ENCODE results near the gene TRAF3.
"Not testable (repeated sequence)": the region's sequence is repeated elsewhere in the genome, so short reads cannot be mapped to it uniquely, and the experiment has no call there.

Gene TRAF3

GRCh38 chr14:102911541-102911951 lies 134.3 kb downstream of the TRAF3 start:
- DNase-seq: no peak

GRCh38 chr14:102911991-102912761 lies 134.9 kb downstream of the TRAF3 start:
- DNase-seq: no peak

- DNase-seq: no peak
Observed at GRCh38 chr14:102913341-102914211, 136.3 kb downstream of the TRAF3 start.

- no peak for DNase-seq
Observed at GRCh38 chr14:102914474-102915291, 137.4 kb downstream of the TRAF3 start.

DNA sequence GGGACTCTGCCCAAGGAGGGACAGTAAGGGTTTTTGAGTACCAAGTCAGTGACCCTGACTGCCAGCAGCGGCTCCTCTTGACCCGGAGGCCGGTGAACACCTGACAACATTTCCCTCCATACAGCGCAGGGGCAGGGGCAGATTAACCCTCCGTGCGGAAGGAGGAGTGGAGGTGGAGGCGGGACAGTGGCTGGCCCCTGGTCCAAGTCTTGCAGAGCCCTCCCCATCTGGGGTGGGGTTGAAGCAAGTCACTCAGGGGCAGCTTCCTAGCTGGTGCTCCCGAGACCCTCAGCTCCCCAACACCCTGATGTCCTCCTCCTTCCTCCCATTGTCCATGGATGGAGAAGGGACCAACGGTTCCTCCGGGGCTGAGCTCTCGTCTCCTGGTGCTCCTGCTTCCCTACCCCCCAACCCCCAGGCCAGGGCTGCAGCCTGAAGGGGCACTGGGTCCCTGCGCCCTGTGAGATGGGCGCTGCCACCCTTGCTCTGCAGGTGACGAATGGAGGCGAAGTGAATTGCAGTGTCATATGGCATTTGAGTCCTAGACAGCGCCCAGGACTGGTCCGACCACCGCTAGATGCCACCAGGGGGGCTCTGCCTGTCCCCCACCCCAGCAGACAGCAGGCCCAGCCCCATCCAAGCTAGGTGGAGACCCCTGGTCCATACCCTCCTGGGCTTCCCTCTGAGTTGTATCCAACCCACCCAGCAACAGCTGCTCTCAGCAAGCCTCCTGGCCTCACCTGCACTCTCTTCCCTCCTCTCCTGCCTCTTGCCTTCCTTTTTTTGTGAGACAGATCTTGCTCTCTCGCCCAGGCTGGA lies 138.3 kb downstream of the TRAF3 start:
- DNase-seq: no peak

DNA sequence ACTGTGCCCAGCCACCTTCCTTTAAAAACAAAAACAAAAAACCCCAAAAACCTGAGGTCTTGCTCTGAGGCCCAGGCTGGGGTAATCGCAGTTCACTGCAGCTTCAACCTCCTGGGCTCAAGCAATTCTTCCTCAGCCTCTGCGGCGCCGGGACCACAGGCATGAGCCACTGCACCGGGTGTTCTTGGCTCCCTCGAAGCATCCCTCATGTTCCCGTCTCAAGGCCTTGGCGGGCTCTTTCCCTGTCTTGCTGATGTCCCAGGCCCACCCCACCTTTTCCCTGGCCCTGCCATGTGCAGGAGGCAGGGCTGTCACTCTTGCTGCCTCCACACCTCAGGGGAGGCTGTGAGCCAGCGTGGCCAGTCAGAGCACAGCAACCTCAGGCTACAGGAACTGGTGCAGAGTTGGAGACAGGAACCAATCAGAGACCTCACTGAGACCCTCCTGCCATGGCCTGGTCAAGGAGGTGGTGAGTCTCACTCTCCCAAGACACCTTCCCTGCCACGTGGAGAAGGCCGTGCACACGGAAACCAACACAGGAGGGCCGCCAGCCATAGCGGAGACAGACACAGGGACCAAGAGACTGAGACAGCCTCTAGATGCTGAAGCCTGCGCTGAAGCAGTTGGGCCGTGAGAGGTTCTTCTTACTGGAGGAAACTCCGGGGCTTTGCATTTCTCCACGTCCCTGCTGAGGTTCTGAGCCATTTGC lies 139.3 kb downstream of the TRAF3 start:
- DNase-seq: no peak

DNA sequence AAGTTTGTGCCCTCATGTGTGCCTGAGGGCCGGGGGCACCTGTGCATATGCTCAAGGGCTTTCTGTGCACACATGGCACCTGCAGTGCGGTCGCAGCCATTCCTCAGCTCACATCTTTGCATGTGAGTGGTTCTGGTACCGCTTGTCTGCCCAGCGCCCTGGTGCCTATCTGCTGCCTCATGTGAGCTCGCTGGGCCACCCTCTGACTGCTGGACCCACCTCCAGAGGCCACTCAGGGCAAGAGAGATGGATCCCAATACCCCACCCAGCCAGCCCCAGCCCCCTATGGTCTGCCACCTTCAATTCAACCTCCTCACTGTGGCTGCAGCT lies 139.8 kb downstream of the TRAF3 start:
- no peak for DNase-seq

DNA sequence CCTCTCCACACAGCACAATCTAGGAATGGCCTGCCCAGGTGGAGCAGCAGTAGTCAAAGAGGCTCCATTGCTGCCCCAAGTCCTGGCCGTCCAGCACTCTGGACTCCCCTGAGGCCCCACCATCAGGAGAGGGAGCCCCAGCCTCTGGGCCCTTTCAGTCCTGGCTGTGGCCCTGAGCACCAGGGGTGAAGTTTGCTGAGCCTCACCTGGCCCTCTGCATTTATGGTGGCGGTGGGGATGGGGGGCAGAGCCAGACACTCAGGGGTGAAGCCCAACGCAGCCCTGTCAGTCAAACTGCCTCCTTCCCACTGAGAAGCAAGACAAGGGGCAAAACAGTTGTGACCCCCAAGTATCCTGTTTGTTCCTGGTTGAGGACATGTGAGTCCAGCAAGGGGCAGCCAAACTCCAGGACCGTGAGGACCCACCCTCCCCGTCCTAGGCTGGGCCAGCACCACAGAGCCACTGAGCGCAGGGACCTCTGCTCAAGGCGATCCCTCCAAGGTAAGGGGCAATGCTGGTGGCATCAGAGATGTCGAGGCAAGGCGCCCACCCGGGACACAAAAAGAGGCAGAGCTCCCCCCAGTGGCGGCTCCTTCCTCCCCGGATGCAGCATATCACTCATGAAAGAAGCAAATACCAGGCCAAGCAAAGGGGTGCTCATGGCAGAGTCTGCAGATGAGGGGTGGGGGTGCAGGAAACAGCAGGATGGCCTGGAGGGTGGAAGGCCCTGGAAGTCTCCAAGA lies 140.4 kb downstream of the TRAF3 start:
- peak; percentile 35 for DNase-seq

DNA sequence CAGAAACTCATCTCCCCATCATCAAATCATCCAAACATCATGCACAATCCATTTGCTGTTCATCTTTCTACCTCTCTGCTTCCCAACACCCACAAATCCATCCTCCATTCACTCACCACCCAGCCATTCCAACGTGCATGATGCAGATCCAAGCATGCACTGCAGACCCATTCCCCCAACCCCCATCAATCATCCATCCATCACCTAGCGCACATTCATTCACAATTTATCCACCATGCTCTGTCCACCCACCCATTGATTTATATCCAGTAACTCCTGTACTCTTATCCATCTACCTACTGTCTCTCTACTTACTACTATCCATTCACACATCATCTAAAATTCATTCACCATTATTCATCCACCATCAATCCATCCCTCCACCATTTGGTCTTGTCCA lies 141.2 kb downstream of the TRAF3 start:
- no peak for DNase-seq

DNA sequence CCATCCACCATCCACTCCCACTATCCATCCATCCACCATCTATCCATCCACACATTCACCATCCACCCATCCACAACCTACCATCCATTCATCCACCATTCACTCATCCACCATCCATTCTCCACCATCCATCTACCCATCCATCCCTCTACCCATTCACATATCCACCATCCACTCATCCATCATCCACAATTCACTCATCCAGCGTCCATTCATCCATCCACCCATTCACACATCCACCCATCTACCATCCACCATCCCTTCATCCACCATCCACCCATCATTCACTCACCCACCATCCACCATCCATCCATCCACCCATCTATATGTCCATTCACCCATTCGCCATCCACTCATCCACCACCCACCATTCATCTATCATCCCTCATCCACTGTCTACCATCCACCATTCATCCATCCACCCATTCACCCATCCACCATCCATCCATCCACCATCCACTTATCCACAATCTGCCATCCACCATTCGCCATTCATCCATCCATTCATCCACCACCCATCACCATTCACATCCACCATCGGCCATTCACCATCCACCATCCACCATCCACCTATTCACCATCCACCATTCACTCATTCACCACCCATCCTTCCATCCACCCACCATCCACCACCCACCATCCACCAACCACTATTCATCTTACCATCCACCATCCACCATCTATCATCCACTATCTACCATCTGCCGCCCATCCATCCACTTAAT lies 143.2 kb downstream of the TRAF3 start:
- no peak for DNase-seq

DNA sequence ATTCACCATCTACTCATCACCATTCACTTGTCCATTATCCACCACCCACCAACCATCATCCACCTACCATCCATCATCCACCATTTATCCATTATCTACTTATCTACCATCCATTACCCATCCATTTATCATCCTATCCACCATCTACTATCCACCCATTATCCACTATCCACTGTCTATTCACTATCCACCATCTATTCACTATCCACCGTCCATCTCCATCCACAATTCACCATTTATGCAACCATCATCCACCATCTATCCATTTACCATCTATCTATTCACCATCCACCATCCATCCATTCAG lies 143.7 kb downstream of the TRAF3 start:
- DNase-seq: no peak

- no peak for DNase-seq
Observed at GRCh38 chr14:102922490-102923200, 145.4 kb downstream of the TRAF3 start, which contains the start of gene AMN. AMN (plus strand) TSS chr14:102922663; CDS start chr14:102922689, 26 bp downstream.

DNA sequence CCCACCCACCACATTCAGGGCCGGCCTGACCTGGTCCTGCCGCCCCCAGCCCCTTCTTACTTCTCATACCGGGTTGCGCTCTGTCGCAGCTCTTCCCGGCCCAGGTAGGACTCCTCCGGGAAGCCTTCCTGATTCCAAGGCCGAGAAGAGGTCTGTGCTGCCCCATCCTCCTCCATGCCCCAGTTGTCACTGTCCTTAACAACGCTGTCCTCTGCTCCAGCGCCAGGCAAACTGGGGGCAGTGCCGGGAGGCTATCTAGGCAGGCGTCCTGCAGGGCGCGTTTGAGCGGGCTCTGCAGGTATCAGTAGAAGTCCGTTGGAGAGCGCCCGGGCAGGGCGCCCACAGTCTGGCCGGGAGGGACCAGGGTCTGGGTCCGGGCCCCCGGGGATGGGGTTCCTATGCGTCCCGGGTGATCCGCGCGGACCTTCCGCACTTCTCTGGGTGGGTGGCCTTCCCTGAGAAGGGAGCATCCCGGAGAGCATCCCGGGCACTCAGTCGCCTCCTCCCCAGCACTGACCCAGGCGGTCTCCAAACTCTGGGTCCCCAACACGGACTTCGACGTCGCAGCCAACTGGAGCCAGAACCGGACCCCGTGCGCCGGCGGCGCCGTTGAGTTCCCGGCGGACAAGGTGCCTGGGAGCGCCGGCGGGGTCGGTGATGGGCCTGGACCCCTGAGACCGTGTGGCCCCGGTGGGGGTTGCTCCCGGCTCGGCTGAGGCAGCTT lies 146.1 kb downstream of the TRAF3 start:
- DNase-seq: no peak

GRCh38 chr14:102923925-102924486 lies 146.8 kb downstream of the TRAF3 start:
- no peak for DNase-seq

DNA sequence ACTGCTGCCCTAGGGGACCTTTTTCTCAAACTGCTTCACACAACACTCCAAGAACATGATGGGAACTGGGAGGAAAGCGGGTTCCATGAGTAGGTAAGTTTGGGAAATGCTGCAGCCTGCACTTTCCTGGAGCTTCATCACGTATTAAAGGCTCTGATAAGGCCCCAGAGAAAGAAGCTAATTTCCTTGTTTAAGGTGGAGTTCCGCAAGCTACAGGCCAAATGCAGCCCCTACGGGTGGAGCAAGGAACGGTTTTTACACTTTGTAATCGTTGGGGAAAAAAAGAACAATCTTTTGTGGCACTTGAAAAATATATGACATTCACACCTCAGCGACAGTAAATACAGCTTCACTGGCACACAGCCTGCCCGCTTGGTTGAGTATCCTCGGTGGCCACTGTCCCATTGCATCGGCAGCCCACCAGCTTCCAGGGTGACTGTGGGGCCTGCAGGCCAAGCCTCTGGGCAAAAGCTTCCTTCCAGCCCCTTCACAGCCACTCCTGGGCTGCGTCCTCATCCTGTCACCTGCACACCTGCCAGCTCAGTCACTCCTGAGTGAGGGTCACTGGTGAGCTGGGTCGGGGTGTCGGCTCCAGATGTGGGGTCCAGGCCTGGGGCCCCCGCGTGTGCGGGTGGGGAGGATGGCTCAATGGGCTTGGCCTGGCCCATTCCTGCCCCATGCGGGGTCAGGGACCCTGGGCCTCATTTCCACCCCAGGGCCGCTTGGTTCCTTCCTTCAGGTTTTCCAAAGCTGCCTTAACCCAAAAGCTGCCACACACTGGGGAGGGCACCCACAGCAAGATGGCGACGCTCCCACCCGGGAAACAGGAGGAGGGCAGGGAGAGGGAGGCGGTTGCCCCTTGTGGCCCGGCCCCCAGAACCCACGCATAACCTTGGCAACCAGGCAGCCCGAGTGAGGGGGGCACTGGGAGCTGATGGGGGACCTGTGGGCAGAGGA lies 147.7 kb downstream of the TRAF3 start:
- no peak for DNase-seq

DNA sequence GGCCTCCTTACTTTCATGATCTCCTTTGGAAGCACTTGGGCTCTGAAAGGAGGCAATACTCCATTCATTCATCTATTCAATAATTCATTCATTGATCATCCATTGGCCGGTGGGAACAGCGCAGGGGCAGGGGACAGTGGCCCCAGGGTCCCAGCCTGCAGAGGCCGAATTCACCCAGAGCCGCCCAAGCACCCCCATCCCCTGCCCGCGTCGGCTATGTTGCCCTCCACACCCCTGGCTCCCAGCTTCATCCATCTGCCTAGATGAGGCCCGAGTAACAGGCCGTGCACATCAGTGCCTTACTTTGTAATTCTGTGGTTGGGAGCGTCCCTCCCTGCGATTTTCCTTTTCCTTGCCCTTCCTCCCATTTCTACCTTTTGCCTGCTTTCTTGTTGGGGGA lies 148.4 kb downstream of the TRAF3 start:
- DNase-seq: no peak

DNA sequence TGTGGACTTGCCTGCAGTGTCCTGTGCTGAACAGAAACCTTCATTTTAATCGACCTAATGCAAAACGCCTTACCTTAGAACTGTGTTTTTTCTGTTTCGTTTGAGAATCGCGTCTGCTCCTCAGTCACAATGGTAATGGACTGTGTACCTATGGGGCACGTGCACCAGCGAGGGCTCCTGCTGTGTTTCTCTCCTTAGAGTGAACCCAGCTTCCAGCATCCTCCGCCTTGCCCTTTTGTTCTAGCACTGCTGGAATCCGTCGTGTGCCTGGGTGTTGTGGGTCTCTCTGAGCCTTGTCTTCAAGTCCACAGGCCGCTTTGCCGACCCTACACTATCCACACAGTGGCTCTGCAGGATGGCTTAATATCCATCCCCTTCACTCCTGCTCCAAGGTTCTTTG lies 148.9 kb downstream of the TRAF3 start:
- DNase-seq: no peak

- DNase-seq: not testable (repeated sequence)
Observed at GRCh38 chr14:102926840-102927239, 149.6 kb downstream of the TRAF3 start.

All from stimulated activated naive CD4-positive, alpha-beta T cell treated with Interleukin-2 at 50 U/mL for 16 hours (primary cell).